Right hindlimb (tissue), 1 donor: ENCODE data around the gene MPP2.
"Not testable (repeated sequence)": the region's sequence is repeated elsewhere in the genome, so short reads cannot be mapped to it uniquely, and the experiment has no call there.

Experiments
- DNase-seq: peaks from one replicate; pipeline ENCODE4 v3.0.0-alpha.2; 2018

MPP2 gene

GRCh38 chr17:43927929-43928328 is 20.6 kb upstream of the MPP2 start:
- DNase-seq = not testable (repeated sequence)

GRCh38 chr17:43927060-43927864 is 19.9 kb upstream of the MPP2 start:
- DNase-seq = no peak

DNA sequence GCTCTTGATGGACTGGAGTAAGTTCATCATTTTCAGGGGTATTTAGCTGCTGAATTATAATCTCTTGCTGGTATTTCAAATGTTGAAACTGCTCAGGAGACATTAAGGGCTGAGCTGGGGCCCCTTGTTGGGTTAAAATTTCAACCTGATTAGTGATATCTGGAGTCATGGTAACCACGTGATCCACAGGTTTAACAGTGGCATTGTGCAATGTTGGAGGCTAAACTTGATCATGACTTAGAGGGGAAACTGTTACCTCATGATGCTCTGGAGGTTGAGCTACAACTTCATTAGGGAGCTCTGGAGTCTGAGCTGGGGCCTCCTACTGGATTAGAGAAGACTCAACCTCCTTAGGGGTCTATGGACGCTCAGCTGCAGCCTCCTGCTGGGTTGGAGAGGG is 17.2 kb upstream of the MPP2 start:
- DNase-seq = no peak

DNA sequence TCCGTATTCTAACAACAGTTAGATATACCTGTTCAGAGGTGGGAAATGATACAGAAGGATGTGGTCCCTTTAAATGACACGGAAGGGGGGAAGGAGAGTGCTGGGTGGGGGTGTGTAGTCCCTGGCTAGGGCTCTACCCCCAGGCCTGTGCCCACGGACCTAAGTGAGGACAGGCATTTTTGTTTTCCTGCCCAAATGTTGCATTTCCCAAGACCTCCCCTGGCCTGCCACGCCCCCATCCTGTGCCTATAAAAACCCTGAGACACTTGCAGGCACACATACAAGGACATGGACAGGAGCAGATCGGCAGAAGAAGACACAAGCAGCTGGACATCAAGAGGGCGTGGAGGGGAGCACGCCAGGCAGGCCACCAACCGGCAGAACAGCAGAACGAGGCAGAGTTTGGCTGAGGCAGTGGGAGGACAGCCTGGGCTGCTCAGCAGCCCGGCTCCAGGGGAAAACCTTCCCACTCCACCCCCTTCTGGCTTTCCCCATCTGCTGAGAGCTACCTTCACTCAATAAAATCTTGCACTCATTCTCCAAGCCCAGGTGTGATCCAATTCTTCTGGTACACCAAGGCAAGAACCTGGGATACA is 13.3 kb upstream of the MPP2 start:
- DNase-seq = no peak

DNA sequence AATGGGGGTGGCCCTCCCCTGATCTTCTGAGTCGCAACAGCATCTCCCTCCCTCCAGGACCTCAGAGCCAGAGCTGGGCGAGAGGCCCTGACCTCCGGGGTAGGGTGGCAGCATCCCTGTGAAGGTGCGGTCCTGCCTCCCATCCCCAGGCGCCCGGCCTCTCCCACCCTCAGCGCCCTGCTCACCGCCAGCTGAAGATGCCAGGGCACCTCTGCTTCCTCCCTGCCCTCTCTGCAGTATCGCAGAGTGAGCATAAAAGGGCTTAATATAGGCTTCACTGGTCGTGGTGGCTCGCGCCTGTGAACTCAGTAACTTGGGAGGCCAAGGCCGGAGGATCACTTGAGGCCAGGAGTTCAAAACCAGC is 10.7 kb upstream of the MPP2 start:
- DNase-seq = no peak

DNA sequence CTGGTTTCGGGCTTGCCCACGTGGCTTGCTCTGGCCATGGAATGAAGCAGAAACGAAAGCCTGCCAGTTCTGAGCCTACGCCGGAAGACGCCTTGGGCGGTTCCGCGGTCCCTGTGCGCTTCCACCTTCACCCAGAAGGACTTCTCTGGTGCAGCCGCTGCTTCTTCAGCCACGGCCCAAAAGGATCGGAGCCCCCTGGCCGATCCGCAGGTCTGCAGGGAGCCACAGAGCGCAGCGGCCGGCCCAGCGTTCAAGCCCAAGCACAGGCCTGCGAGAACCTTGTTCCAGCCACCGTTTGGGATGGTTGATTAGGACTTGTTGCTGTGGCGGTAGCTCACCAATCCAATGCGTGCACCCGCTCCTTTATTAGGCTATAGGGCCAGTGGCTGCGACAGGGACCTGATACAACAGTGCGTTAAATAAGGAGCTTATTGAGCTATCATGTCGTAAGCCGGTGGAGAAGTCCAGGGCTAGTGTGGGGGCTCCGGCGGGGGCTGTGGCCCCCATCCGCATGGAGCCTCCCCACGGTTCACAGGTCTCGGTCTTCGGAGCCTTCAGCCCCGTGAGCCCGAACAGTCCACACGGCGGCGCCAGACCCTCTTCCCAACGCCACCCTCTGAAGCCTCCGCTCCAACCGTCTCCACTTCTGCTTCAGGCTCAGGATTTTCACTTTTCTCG is 10.2 kb upstream of the MPP2 start:
- DNase-seq = no peak

- no peak for DNase-seq
These were observed 9.6 kb upstream of the MPP2 start for GRCh38 chr17:43917016-43917347.

- DNase-seq = no peak
These were observed 9.0 kb upstream of the MPP2 start for GRCh38 chr17:43916385-43916784.

- DNase-seq = no peak
These were observed 8.2 kb upstream of the MPP2 start for GRCh38 chr17:43915559-43915958.

DNA sequence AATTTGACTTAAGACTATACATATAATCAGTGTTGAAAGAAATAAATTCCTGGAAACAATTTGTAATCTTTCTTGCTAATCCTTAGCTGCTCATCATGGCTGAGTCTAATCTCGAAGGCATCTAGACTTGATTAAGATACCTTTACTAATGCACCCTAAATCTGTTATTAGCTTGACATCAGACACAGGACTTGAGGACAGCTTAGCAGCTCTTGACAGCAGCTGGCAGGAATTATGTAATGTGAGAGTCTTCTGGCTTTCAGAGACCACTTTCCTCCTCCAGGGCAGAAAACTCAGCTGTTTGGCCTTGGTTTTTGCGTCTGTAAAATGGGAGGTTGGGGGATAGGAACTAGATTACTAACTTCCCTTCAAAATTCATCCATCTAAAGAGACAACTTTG is 7.1 kb upstream of the MPP2 start:
- DNase-seq = no peak

DNA sequence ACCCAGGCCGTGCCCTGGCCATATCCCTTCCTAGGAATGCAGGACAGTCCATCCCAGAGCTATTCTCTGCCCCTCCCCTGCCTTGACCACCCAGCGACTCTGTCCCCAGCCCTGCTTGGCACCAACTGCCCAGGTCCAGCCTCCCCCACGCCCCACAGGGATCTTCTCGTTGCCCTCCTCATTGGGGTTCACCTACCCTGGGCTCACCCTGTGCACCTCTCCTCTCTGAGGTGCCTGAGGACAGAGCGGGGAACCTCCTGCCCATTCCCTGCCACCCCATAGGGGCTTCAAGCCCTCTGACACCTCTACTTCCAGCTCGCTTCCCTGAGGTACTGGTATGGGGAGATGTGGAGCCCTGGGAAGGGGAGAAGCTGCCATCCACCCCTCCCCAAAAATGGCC is 6.2 kb upstream of the MPP2 start:
- DNase-seq = no peak

GRCh38 chr17:43912635-43913304 is 5.4 kb upstream of the MPP2 start:
- no peak for DNase-seq

DNA sequence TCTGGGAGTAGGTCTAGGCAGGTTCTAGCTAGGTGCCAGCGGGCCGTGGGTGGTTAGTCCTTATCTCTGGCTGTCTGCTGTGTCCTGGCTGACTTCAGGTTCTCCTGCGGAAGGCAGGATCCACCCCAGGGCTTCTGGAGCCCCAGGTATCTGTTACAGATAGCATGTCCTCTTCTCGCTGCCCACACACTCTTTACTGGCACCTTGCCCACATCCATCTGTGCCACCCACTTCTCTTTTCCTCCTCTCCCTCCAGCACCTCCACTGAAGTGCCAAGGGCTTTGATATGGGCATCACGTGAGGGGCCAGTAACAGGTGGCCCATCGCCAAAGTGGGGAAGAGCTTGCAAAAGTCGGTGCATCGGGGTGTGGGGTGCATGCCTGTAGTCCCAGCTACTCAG is 4.6 kb upstream of the MPP2 start:
- no peak for DNase-seq

- DNase-seq = no peak
These were observed 2.3 kb upstream of the MPP2 start for GRCh38 chr17:43909537-43910231.

GRCh38 chr17:43907998-43908721 is 824 bp upstream of the MPP2 start:
- peak; percentile 86 for DNase-seq

DNA sequence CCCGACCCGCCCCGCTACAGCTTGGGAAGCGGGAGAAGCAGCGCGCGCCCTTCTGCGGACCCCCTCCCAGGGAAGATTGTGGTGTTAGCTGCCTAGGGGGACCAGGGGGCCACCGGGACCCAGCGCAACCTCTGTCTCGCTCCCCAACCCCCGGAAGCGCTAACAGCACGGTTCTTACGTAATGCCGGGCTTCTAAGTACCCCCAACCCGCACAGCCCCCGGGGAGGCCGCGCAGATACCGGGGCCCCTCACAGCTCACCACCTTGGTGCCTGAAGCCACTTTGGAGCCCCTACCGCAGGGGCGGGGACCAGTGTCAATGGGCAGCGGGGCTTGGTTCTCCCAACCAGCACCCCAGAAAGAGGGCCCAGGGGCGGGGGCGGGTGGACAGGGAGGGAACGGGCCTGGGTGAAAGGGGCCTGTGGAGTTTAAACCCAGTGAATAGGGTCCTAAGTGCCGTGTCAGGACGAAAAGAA is 348 bp downstream of the MPP2 start:
- DNase-seq = no peak

DNA sequence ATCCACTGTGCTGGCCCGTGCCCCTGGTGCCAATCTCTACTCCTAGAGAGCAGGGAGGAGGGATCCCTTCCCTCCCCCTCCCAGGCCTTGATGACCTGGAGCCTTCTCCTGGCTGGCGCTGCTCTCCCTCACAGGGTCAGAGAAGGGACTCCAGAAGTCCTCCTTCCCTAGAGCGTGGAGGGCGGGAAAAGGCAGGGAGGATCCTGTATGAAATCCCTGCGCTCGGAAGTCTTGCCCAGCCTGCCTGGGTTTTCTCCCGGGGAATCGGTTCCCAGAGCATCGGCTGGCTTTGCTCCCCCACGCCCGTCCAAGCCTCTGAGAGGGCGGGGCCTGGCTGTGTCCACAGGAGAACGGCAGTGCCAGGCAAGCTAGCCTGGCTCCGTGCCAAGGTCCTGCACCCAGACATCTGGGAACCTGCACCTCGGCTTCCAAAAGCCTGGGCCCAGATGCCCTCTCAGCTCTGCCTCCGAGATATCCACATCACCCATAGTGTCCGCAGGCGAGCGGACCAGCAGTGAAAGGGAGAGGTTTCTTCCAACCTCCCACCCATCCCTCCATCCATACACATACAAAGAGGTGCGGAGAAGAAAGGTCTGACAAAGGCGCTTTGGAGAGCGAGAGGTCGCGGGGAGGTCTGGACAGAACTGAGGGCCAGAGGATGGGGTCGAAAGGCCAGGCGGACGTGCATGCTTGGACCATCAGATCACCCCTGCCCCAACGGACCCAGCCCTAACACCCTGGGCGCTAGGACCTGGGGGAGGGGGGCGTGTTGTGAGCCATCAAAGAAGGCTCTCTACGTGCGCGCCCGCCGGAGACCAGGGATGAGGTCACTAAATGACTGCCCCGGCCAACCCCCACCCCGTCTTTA is 1.1 kb downstream of the MPP2 start:
- DNase-seq = peak; percentile 90

DNA sequence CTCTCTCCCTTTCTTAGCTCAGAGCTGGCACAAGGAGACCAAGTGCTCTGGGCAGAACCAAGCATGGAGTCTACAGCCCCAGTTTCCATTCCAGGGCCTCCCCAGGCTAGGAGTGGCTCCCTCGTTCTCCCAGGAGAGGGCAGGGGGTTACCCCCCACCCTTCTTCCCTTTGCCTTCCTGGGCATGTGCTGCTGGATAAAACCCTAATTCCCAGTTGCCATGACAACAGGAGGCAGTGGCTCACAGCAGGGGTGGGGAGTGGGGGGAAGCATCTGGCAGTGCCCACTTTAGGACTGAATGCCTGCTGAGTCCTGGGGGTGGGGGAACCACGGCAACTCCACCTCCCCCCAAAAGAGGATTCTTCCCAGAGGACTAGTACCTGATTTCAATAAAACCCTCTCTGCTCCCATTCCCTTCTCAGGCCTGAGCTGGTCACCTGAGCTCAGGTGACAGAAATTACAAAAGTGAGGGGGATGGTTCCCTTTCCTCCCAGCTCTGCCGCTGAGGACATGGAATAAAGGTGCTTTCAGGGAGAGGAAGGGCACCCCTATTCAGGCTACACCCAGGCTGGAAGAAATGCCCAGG is 1.8 kb downstream of the MPP2 start:
- no peak for DNase-seq

- no peak for DNase-seq
These were observed 5.3 kb downstream of the MPP2 start for GRCh38 chr17:43901861-43902589.
